Peyer's patch (tissue), 4 donors: Measurements from ENCODE around the gene TMC7.

Experiments used
- CTCF ChIP-seq, 6 experiments: fragments of 450-650 bp in 4 of 6; fragments of 200-600 bp in 2 of 6; sonication (generic) in 1 of 6; IDR thresholded peaks; one replicate each; pipeline ENCODE4 v1.5.1; 2017 to 2019; ENCODE audit warnings: antibody characterized with exemption in 6 of 6, mild to moderate bottlenecking in 3 of 6, moderate library complexity in 1 of 6
- POLR2A ChIP-seq, 2 donors: fragments of 450-650 bp; IDR thresholded peaks; one replicate each; pipeline ENCODE4 v1.5.1; 2017; ENCODE audit warnings: antibody characterized with exemption in 2 of 2, mild to moderate bottlenecking in 2 of 2, moderate library complexity in 2 of 2

- TF ChIP-seq POLR2A (IDR thresholded peaks at IDR 0.05) (no peak), CTCF (IDR thresholded peaks at IDR 0.05) (no peak)
These were observed 3.8 kb upstream of the TMC7 start for GRCh38 chr16:18979936-18980335.
